ENCODE measurements around the gene CKAP2L.
A peak's percentile ranks its signal among the peaks of the same experiment; 100 is the strongest.
"Not testable (repeated sequence)": the region's sequence is repeated elsewhere in the genome, so short reads cannot be mapped to it uniquely, and the experiment has no call there.

Gene CKAP2L

GRCh38 chr2:112724591-112725525, 39.6 kb downstream of the CKAP2L start:
- peak; percentile 79 for DNase-seq

GRCh38 chr2:112723995-112724394, 40.4 kb downstream of the CKAP2L start:
- no peak for DNase-seq

- DNase-seq, result no peak
These were observed 40.9 kb downstream of the CKAP2L start for GRCh38 chr2:112723547-112723940.

GRCh38 chr2:112722816-112723546, 41.4 kb downstream of the CKAP2L start:
- DNase-seq, result no peak

GRCh38 chr2:112721819-112722522, 42.4 kb downstream of the CKAP2L start:
- DNase-seq, result no peak

- DNase-seq, result no peak
These were observed 43.6 kb downstream of the CKAP2L start, which contains the start of gene NT5DC4 for GRCh38 chr2:112720785-112721184. TSS of gene NT5DC4 (plus strand) at chr2:112721020. CDS start at chr2:112721080, 60 bp downstream.

- no peak for DNase-seq
These were observed 45.5 kb downstream of the CKAP2L start for GRCh38 chr2:112718863-112719370.

GRCh38 chr2:112716826-112717352, 47.5 kb downstream of the CKAP2L start:
- DNase-seq, result not testable (repeated sequence)

- not testable (repeated sequence) for DNase-seq
These were observed 48.3 kb downstream of the CKAP2L start for GRCh38 chr2:112716094-112716493.

- DNase-seq, result no peak
These were observed 49.4 kb downstream of the CKAP2L start for GRCh38 chr2:112714836-112715631.

- no peak for DNase-seq
These were observed 50.1 kb downstream of the CKAP2L start for GRCh38 chr2:112714331-112714730.

- DNase-seq, result no peak
These were observed 50.5 kb downstream of the CKAP2L start for GRCh38 chr2:112713926-112714325.

GRCh38 chr2:112713585-112713925, 50.9 kb downstream of the CKAP2L start:
- no peak for DNase-seq

GRCh38 chr2:112712903-112713584, 51.4 kb downstream of the CKAP2L start:
- DNase-seq, result no peak

GRCh38 chr2:112712465-112712864, 51.9 kb downstream of the CKAP2L start:
- DNase-seq, result no peak

GRCh38 chr2:112710956-112711750, 53.3 kb downstream of the CKAP2L start:
- DNase-seq, result no peak

- DNase-seq, result no peak
These were observed 54.7 kb downstream of the CKAP2L start for GRCh38 chr2:112709703-112710102.

GRCh38 chr2:112708968-112709367, 55.4 kb downstream of the CKAP2L start:
- no peak for DNase-seq

- not testable (repeated sequence) for DNase-seq
These were observed 57.5 kb downstream of the CKAP2L start for GRCh38 chr2:112706947-112707346.

GRCh38 chr2:112706170-112706664, 58.2 kb downstream of the CKAP2L start:
- DNase-seq, result no peak
